Tibial artery (tissue), 4 donors: Measurements from ENCODE around the gene GPC6.

Experiments used
- DNase-seq, 2 donors: peaks; one replicate each; pipeline ENCODE4 v3.0.0-alpha.2; 2019
- H3K27ac ChIP-seq, 2 donors: fragments of 200-600 bp; sonication (generic) in 1 of 2; 1 replicate in 1 of 2; 2 replicates in 1 of 2; pipeline ENCODE4 v1.5.1; 2018 to 2019; ENCODE audit warnings: mild to moderate bottlenecking in 1 of 2
- H3K27me3 ChIP-seq, 2 donors: fragments of 200-600 bp; sonication (generic) in 1 of 2; one replicate each; pipeline versions ENCODE4 v1.5.1 to v1.6.0; 2016 to 2019
- H3K36me3 ChIP-seq, 3 donors: fragments of 200-600 bp; sonication (generic) in 2 of 3; one replicate each; pipeline ENCODE4 v1.5.1; 2016 to 2019; ENCODE audit warnings: mild to moderate bottlenecking in 2 of 3
- H3K4me1 ChIP-seq, 4 donors: fragments of 200-600 bp; sonication (generic) in 2 of 4; 1 replicate in 3 of 4; 2 replicates in 1 of 4; pipeline ENCODE4 v1.5.1; 2016 to 2019
- H3K4me3 ChIP-seq, 2 donors: fragments of 200-600 bp; sonication (generic) in 1 of 2; 1 replicate in 1 of 2; 2 replicates in 1 of 2; pipeline ENCODE4 v1.5.1; 2018 to 2019; ENCODE audit warnings: mild to moderate bottlenecking in 2 of 2
- H3K9me3 ChIP-seq, 3 donors: fragments of 200-600 bp; sonication (generic) in 1 of 3; one replicate each; pipeline ENCODE4 v1.5.1; 2016 to 2019
- CTCF ChIP-seq, 2 experiments: fragments of 200-600 bp in 1 of 2; fragments of 450-650 bp in 1 of 2; IDR thresholded peaks; one replicate each; pipeline ENCODE4 v1.5.1; 2017 to 2019; ENCODE audit warnings: antibody characterized with exemption in 2 of 2, mild to moderate bottlenecking in 1 of 2, moderate library complexity in 1 of 2
- intact Hi-C: fragments of 100-400 bp; cut with DNase I; formaldehyde crosslinking; loops from one replicate; pipeline ENCODE4 v1.15.0; 2023; ENCODE audit warnings: low total_unique reads

Gene GPC6

GRCh38 chr13:93535251-93535650 lies 308.6 kb downstream of the GPC6 start:
- peaks cover 0 to 24% (median 5%) of the 10 kb centered on the region in 4 donors for H3K4me1 ChIP-seq
- H3K9me3 ChIP-seq = no peaks in the 10 kb centered on the region
- H3K27me3 ChIP-seq = no peaks in the 10 kb centered on the region
- H3K36me3 ChIP-seq = no peaks in the 10 kb centered on the region
- no peak overlapping the region for H3K4me3 ChIP-seq
- no peak for TF ChIP-seq CTCF (IDR thresholded peaks at IDR 0.05)
- no peak overlapping the region for H3K27ac ChIP-seq
- intact Hi-C loops = no loop called here
- DNase-seq = no peak

GRCh38 chr13:93539914-93540313 lies 313.3 kb downstream of the GPC6 start:
- H3K4me3 ChIP-seq = no peak overlapping the region
- intact Hi-C loops = no loop called here
- H3K4me1 ChIP-seq = peaks cover 0 to 12% (median 0%) of the 10 kb centered on the region in 4 donors
- no peak for DNase-seq
- H3K27ac ChIP-seq = no peak overlapping the region
- no peaks in the 10 kb centered on the region for H3K36me3 ChIP-seq
- no peaks in the 10 kb centered on the region for H3K9me3 ChIP-seq
- no peaks in the 10 kb centered on the region for H3K27me3 ChIP-seq
- TF ChIP-seq CTCF (IDR thresholded peaks at IDR 0.05) = no peak

- intact Hi-C loops = no loop called here
- Histone ChIP-seq H3K4me1 (peaks cover 0 to 41% (median 9%) of the 10 kb centered on the region in 4 donors), H3K27me3 (no peaks in the 10 kb centered on the region), H3K36me3 (no peaks in the 10 kb centered on the region), H3K9me3 (no peaks in the 10 kb centered on the region), H3K4me3 (no peak overlapping the region), H3K27ac (no peak overlapping the region)
- no peak for DNase-seq
- no peak for TF ChIP-seq CTCF (IDR thresholded peaks at IDR 0.05)
These were observed 321.3 kb downstream of the GPC6 start for GRCh38 chr13:93547886-93548285.

- no peak for DNase-seq
- peaks cover 0 to 46% (median 9%) of the 10 kb centered on the region in 4 donors for H3K4me1 ChIP-seq
- no peaks in the 10 kb centered on the region for H3K36me3 ChIP-seq
- H3K9me3 ChIP-seq = no peaks in the 10 kb centered on the region
- H3K27ac ChIP-seq = no peak overlapping the region
- no peaks in the 10 kb centered on the region for H3K27me3 ChIP-seq
- no peak overlapping the region for H3K4me3 ChIP-seq
- intact Hi-C loops = no loop called here
- no peak for TF ChIP-seq CTCF (IDR thresholded peaks at IDR 0.05)
These were observed 322.9 kb downstream of the GPC6 start for GRCh38 chr13:93549326-93550005.

GRCh38 chr13:93550236-93550635 lies 323.6 kb downstream of the GPC6 start:
- Histone ChIP-seq H3K27ac (no peak overlapping the region), H3K4me1 (peaks cover 0 to 47% (median 10%) of the 10 kb centered on the region in 4 donors), H3K9me3 (no peaks in the 10 kb centered on the region), H3K4me3 (no peak overlapping the region), H3K36me3 (no peaks in the 10 kb centered on the region), H3K27me3 (no peaks in the 10 kb centered on the region)
- DNase-seq = no peak
- intact Hi-C loops = no loop called here
- no peak for TF ChIP-seq CTCF (IDR thresholded peaks at IDR 0.05)
